ENCODE measurements around the gene CR1.
"Not testable (repeated sequence)": the region's sequence is repeated elsewhere in the genome, so short reads cannot be mapped to it uniquely, and the experiment has no call there.

DNA sequence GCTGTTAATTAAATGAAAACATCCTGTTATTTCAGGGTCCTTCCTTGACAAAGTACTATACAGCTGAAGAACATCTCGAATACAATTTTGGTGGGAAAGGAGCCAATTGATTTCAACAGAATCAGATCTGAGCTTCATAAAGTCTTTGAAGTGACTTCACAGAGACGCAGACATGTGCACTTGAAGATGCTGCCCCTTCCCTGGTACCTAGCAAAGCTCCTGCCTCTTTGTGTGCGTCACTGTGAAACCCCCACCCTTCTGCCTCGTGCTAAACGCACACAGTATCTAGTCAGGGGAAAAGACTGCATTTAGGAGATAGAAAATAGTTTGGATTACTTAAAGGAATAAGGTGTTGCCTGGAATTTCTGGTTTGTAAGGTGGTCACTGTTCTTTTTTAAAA is 143.4 kb downstream of the CR1 start:
- TF ChIP-seq CTCF (IDR thresholded peaks at IDR 0.05); ZFX (IDR thresholded peaks at IDR 0.05; ENCODE audit: borderline replicate concordance): not testable (repeated sequence)
